HG02571 (cell line): ENCODE measurements around the gene PBX1.

ENCODE experiments used
- ATAC-seq: cut with Tn5 transposase; IDR thresholded peaks from one replicate; pipeline ENCODE4 v1.9.1; 2021; ENCODE audit warnings: mild to moderate bottlenecking, moderate library complexity; ENCODE audit not compliant: unreplicated experiment

Gene PBX1

GRCh38 chr1:164846731-164847691 is 288.0 kb downstream of the PBX1 start:
- no peak for ATAC-seq

- ATAC-seq: no peak
Measured at GRCh38 chr1:164853146-164853545, 294.2 kb downstream of the PBX1 start.

GRCh38 chr1:164855716-164856329 is 296.8 kb downstream of the PBX1 start:
- no peak for ATAC-seq

GRCh38 chr1:164856381-164856780 is 297.4 kb downstream of the PBX1 start:
- ATAC-seq: no peak

- no peak for ATAC-seq
Measured at GRCh38 chr1:164857439-164857838, 298.5 kb downstream of the PBX1 start.

GRCh38 chr1:164858096-164858632 is 299.2 kb downstream of the PBX1 start:
- ATAC-seq: no peak

- ATAC-seq: no peak
Measured at GRCh38 chr1:164861632-164862031, 302.6 kb downstream of the PBX1 start.

- ATAC-seq: no peak
Measured at GRCh38 chr1:164863056-164863455, 304.1 kb downstream of the PBX1 start.

GRCh38 chr1:164864161-164864560 is 305.2 kb downstream of the PBX1 start:
- no peak for ATAC-seq

- ATAC-seq: no peak
Measured at GRCh38 chr1:164865385-164865784, 306.4 kb downstream of the PBX1 start.

- no peak for ATAC-seq
Measured at GRCh38 chr1:164867590-164867989, 308.6 kb downstream of the PBX1 start.

GRCh38 chr1:164868990-164869389 is 310.0 kb downstream of the PBX1 start:
- no peak for ATAC-seq

- no peak for ATAC-seq
Measured at GRCh38 chr1:164875518-164875917, 316.5 kb downstream of the PBX1 start.

GRCh38 chr1:164876398-164877116 is 317.6 kb downstream of the PBX1 start:
- ATAC-seq: no peak

GRCh38 chr1:164880199-164880598 is 321.2 kb downstream of the PBX1 start:
- ATAC-seq: no peak

GRCh38 chr1:164880644-164881043 is 321.7 kb downstream of the PBX1 start:
- ATAC-seq: no peak

GRCh38 chr1:164885311-164885710 is 326.3 kb downstream of the PBX1 start:
- ATAC-seq: no peak

GRCh38 chr1:164886101-164886500 is 327.1 kb downstream of the PBX1 start:
- ATAC-seq: no peak

- no peak for ATAC-seq
Measured at GRCh38 chr1:164891615-164892014, 332.6 kb downstream of the PBX1 start.

- no peak for ATAC-seq
Measured at GRCh38 chr1:164895026-164895912, 336.3 kb downstream of the PBX1 start.
